Measurements from ENCODE around the gene DNAH14.

Gene DNAH14

GRCh38 chr1:225250432-225250831 lies 321.0 kb downstream of the DNAH14 start:
- CTCF ChIA-PET: interaction anchor here (0.6 kb wide), 1 partner anchor 69 kb away, joined by 3 read pairs; no protein-coding TSS in a partner anchor
- Histone ChIP-seq H3K27ac (ENCODE audit: extremely low read depth, low read depth, low read length) (no peak overlapping the region), H3K4me3 (ENCODE audit: low read depth, low read length) (no peak overlapping the region), H3K36me3 (ENCODE audit: control insufficient read depth in 2 of 2, insufficient read depth in 1 of 2, low read length in 2 of 2) (no peaks in the 10 kb centered on the region), H3K9me3 (ENCODE audit: control insufficient read depth, insufficient read depth, low read depth, low read length) (no peaks in the 10 kb centered on the region), H3K4me1 (ENCODE audit: control insufficient read depth, insufficient read depth, low read length) (no peaks in the 10 kb centered on the region)
- TF ChIP-seq ZNF449 (tag by site-specific recombination; IDR thresholded peaks at IDR 0.05) (no peak), ZFP69B (tag by site-specific recombination; IDR thresholded peaks at IDR 0.05) (no peak), ZNF670 (tag by site-specific recombination; IDR thresholded peaks at IDR 0.05; ENCODE audit: low read depth) (no peak), REST (tag by site-specific recombination; IDR thresholded peaks at IDR 0.05) (no peak), ZNF114 (tag by site-specific recombination; IDR thresholded peaks at IDR 0.05) (no peak), GFI1B (tag by site-specific recombination; IDR thresholded peaks at IDR 0.05) (no peak), ZNF112 (tag by site-specific recombination; IDR thresholded peaks at IDR 0.05) (no peak), ZNF148 (tag by site-specific recombination; IDR thresholded peaks at IDR 0.05; ENCODE audit: borderline replicate concordance) (no peak), ZNF404 (tag by site-specific recombination; IDR thresholded peaks at IDR 0.05) (no peak), YY2 (tag by site-specific recombination; IDR thresholded peaks at IDR 0.05) (no peak), ZNF548 (tag by site-specific recombination; IDR thresholded peaks at IDR 0.05) (no peak), ZNF571 (tag by site-specific recombination; IDR thresholded peaks at IDR 0.05) (no peak), SETDB1 (IDR thresholded peaks at IDR 0.05; ENCODE audit: insufficient read length, low read length) (no peak), ZNF530 (tag by site-specific recombination; IDR thresholded peaks at IDR 0.05; ENCODE audit: low read depth) (no peak)
- POLR2A ChIA-PET: no interaction called here

- no peaks in the 10 kb centered on the region for H3K36me3 ChIP-seq (ENCODE audit: control insufficient read depth in 2 of 2, insufficient read depth in 1 of 2, low read length in 2 of 2)
- no peaks in the 10 kb centered on the region for H3K4me1 ChIP-seq (ENCODE audit: control insufficient read depth, insufficient read depth, low read length)
- POLR2A ChIA-PET: no interaction called here
- H3K27ac ChIP-seq (ENCODE audit: extremely low read depth, low read depth, low read length): no peak overlapping the region
- CTCF ChIA-PET: interaction anchor here (0.6 to 2.0 kb wide), 3 partner anchors 23 to 65 kb away, joined by 3 to 7 read pairs (median 3); no protein-coding TSS in a partner anchor
- H3K4me3 ChIP-seq (ENCODE audit: low read depth, low read length): no peak overlapping the region
- H3K9me3 ChIP-seq (ENCODE audit: control insufficient read depth, insufficient read depth, low read depth, low read length): no peaks in the 10 kb centered on the region
- TF ChIP-seq ZNF843 (tag by site-specific recombination; IDR thresholded peaks at IDR 0.05): no peak
- TF ChIP-seq ZNF426 (tag by site-specific recombination; IDR thresholded peaks at IDR 0.05): no peak
- TF ChIP-seq ZFP69B (tag by site-specific recombination; IDR thresholded peaks at IDR 0.05): no peak
- TF ChIP-seq ZIC2 (tag by site-specific recombination; IDR thresholded peaks at IDR 0.05): no peak
- no peak for TF ChIP-seq ZNF544 (tag by site-specific recombination; IDR thresholded peaks at IDR 0.05)
- TF ChIP-seq ZNF610 (tag by site-specific recombination; IDR thresholded peaks at IDR 0.05; ENCODE audit: borderline replicate concordance): no peak
- no peak for TF ChIP-seq ZBTB17 (tag by site-specific recombination; IDR thresholded peaks at IDR 0.05)
- TF ChIP-seq PRDM2 (tag by site-specific recombination; IDR thresholded peaks at IDR 0.05; ENCODE audit: borderline replicate concordance): no peak
- no peak for TF ChIP-seq WT1 (tag by site-specific recombination; IDR thresholded peaks at IDR 0.05)
Measured at GRCh38 chr1:225253173-225253572, 323.7 kb downstream of the DNAH14 start.
